Measurements from ENCODE around the gene SRF.

SRF gene

DNA sequence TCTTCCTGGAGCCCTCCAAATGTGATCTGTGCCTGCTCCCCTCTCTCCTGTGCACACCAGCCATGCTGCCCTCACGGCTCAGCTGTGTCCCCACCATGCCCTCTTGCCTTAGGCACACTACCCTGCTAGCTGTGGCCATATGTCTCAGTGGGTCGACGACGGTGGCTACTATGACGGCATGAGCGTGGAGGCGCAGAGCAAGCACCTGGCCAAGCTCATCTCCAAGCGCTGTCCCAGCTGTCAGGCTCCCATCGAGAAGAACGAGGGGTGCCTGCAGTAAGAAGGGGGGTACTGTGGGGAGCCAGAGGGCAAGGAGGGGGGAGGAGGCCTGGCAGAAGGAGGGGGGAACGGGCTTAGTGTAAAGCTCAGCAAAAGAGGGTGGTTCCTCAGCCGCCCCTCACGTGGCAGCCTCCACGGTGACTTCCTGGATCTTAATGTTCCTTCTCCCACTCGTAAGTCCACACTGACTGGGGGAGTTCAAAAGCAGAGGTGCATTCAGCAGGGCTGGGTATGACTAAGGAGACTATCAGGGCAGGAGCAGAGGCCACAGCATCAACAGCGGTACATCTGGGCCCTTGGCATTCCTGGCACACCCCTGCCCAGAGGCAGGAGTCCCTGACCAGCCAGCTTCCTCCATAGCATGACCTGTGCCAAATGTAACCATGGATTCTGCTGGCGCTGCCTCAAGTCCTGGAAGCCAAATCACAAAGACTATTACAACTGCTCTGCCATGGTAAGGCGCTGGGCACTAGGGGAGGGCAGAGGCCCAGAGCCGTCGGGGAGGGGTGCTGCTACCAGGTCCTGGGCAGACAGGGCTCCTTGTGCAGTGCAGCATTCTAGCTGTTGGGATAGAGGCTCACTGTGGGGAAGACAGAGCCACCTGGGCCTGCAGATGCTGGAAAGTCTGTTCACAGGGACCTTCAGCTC is 50.2 kb downstream of the SRF start:
- no peaks in the 10 kb centered on the region for H3K4me1 ChIP-seq (ENCODE audit: control insufficient read depth, insufficient read depth, low read length)
- H3K4me3 ChIP-seq (ENCODE audit: low read length) = no peak overlapping the region
- no peaks in the 10 kb centered on the region for H3K9me3 ChIP-seq (ENCODE audit: control insufficient read depth, low read length)
- no peaks in the 10 kb centered on the region for H3K27me3 ChIP-seq (replicated peaks; ENCODE audit: control insufficient read depth, insufficient read depth, low read length)
- no peak for DNase-seq (ENCODE audit: low read depth)
- peaks cover 36% of the 10 kb centered on the region for H3K36me3 ChIP-seq (ENCODE audit: control insufficient read depth, insufficient read depth, low read length, severe bottlenecking)
- H3K9ac ChIP-seq (ENCODE audit: low read length) = no peak overlapping the region

GRCh38 chr6:43222418-43223059 is 51.5 kb downstream of the SRF start:
- Histone ChIP-seq H3K4me1 (ENCODE audit: control insufficient read depth, insufficient read depth, low read length) (no peaks in the 10 kb centered on the region), H3K9me3 (ENCODE audit: control insufficient read depth, low read length) (no peaks in the 10 kb centered on the region), H3K36me3 (ENCODE audit: control insufficient read depth, insufficient read depth, low read length, severe bottlenecking) (peaks cover 25% of the 10 kb centered on the region), H3K4me3 (ENCODE audit: low read length) (no peak overlapping the region), H3K9ac (ENCODE audit: low read length) (no peak overlapping the region), H3K27me3 (replicated peaks; ENCODE audit: control insufficient read depth, insufficient read depth, low read length) (no peaks in the 10 kb centered on the region)
- DNase-seq (ENCODE audit: low read depth) = no peak

- H3K9ac ChIP-seq (ENCODE audit: low read length) = no peak overlapping the region
- DNase-seq (ENCODE audit: low read depth) = no peak
- no peaks in the 10 kb centered on the region for H3K4me1 ChIP-seq (ENCODE audit: control insufficient read depth, insufficient read depth, low read length)
- no peaks in the 10 kb centered on the region for H3K9me3 ChIP-seq (ENCODE audit: control insufficient read depth, low read length)
- no peaks in the 10 kb centered on the region for H3K27me3 ChIP-seq (replicated peaks; ENCODE audit: control insufficient read depth, insufficient read depth, low read length)
- peaks cover 25% of the 10 kb centered on the region for H3K36me3 ChIP-seq (ENCODE audit: control insufficient read depth, insufficient read depth, low read length, severe bottlenecking)
- no peak overlapping the region for H3K4me3 ChIP-seq (ENCODE audit: low read length)
Measured at GRCh38 chr6:43223175-43223574, 52.1 kb downstream of the SRF start.

DNA sequence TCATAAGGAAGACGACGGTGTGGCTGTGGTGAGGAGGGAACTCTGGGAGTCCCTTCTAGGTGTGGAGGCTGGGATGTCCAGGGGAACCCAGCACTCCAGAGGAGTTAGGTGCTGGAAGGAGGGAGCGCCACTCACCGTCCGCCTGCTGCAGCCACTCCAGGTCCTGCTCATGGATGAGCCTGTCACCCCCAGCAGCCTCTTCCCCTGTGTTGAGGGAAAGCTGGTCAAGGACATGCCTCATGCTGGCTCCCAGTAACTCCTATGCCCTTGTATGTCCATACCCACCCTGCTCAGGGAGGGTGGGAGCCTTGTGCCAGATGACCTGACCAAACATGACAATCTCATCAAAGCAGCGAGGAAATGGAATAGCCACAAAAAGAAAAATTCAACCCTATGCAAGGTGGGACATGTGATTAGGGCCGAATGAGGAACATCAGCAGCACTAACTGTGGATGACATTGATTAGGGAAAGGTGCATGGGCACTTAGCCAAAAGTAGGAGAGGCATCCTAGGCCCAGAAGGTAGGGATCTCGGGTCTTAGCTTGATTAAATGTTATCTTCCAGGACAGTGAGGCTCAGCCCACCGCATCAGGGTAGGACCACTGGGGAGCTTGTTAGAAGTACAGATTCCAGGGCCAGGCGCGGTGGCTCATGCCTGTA is 55.3 kb downstream of the SRF start:
- Histone ChIP-seq H3K27me3 (replicated peaks; ENCODE audit: control insufficient read depth, insufficient read depth, low read length) (peaks cover 5% of the 10 kb centered on the region), H3K36me3 (ENCODE audit: control insufficient read depth, insufficient read depth, low read length, severe bottlenecking) (peaks cover 25% of the 10 kb centered on the region), H3K9ac (ENCODE audit: low read length) (no peak overlapping the region), H3K4me1 (ENCODE audit: control insufficient read depth, insufficient read depth, low read length) (no peaks in the 10 kb centered on the region), H3K4me3 (ENCODE audit: low read length) (no peak overlapping the region), H3K9me3 (ENCODE audit: control insufficient read depth, low read length) (no peaks in the 10 kb centered on the region)
- no peak for DNase-seq (ENCODE audit: low read depth)

DNA sequence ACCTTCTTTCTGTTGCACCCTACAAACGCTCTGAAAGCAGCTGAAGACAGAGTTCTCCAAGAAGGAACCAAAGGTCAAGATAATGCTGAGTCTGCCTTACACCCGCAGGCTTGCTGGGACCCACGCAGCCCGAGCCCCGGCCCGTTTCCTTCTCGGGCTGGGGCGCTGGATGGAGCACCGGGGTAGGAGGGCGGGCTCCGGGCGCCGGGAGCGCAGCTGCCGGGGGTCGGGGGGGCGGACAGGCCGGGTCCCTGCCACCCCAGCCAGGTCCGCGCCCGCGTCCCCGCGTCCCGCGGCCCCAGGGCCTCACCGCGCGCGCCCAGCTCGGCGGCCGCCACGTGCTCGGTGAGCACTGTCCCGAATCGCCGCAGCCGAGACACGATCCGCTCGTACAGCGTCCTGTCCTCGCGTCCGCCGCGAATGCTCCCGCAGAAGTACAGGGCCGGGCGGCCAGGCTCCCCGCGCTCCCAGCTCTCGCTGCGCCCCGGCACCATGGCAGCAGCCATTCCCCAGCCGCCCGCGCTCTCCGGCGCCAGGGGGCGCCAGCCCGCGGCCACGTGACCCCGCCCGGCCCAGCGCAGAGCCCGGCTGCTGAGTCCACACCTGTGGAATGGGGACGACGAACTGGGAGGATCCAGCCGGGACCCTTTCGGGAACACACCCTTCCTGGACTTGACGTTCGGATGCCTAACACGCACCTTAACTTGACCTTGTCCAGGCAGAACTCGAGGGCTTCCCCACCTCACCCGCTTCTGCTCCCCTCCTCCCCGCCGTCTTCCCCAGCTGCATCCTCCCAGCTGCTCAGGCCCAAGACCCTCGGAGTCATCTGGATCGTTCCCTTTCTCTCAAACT is 58.1 kb downstream of the SRF start, which contains the start of gene DNPH1:
Gene DNPH1 (minus strand): TSS at position 531 of the 852 bp plus-strand sequence. CDS start 25 bp downstream, at position 506.
- Histone ChIP-seq H3K9ac (ENCODE audit: low read length) (peak within 1 kb of the TSS; percentile 86), H3K27me3 (replicated peaks; ENCODE audit: control insufficient read depth, insufficient read depth, low read length) (peaks cover 23% of the 10 kb centered on the region), H3K4me3 (ENCODE audit: low read length) (peak within 1 kb of the TSS; percentile 84), H3K9me3 (ENCODE audit: control insufficient read depth, low read length) (no peaks in the 10 kb centered on the region), H3K4me1 (ENCODE audit: control insufficient read depth, insufficient read depth, low read length) (no peaks in the 10 kb centered on the region), H3K36me3 (ENCODE audit: control insufficient read depth, insufficient read depth, low read length, severe bottlenecking) (peaks cover 9% of the 10 kb centered on the region)
- peak; percentile 88 for DNase-seq (ENCODE audit: low read depth)

DNA sequence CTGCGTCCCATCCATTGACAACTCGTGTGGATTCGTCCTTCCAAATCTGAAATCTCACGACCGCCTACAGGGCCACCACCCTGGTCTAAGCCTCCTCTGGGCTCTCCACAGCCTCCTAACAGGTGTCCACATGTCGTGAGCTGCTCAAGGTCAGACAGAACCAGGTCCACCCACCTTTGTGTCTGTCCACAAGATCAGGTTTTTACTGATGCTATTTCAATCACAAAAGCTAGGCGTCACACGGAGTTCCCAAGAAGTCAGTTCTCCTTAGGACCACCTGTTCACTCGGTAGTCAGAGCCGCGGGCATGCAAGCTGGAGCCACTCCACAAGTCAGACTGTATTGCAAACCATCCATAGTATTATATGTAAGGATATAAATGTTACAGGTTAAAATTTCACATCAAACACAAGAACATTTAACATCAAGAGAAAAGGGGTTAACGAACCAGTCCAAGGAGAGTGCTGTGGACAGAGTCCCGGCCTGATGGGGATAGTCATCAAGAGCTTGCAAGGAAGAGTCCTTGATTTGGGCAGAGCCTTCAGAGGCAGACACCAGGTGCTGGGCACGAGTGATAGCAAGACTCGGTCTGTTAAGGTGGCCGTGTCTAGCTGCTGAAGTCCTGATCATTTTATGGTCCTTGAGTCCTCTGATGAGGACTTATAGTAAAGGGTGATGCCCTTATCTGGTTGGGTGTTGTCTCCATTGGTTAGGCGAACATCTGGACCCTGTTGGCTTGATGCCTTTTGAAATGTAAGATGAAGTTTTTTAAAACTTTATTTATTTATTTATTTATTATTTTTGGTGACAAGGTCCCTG is 58.9 kb downstream of the SRF start:
- H3K36me3 ChIP-seq (ENCODE audit: control insufficient read depth, insufficient read depth, low read length, severe bottlenecking) = peaks cover 5% of the 10 kb centered on the region
- peak overlapping the region; percentile 84 for H3K4me3 ChIP-seq (ENCODE audit: low read length)
- H3K27me3 ChIP-seq (replicated peaks; ENCODE audit: control insufficient read depth, insufficient read depth, low read length) = peaks cover 23% of the 10 kb centered on the region
- H3K9ac ChIP-seq (ENCODE audit: low read length) = peak overlapping the region; percentile 86
- no peaks in the 10 kb centered on the region for H3K4me1 ChIP-seq (ENCODE audit: control insufficient read depth, insufficient read depth, low read length)
- no peak for DNase-seq (ENCODE audit: low read depth)
- H3K9me3 ChIP-seq (ENCODE audit: control insufficient read depth, low read length) = no peaks in the 10 kb centered on the region

DNA sequence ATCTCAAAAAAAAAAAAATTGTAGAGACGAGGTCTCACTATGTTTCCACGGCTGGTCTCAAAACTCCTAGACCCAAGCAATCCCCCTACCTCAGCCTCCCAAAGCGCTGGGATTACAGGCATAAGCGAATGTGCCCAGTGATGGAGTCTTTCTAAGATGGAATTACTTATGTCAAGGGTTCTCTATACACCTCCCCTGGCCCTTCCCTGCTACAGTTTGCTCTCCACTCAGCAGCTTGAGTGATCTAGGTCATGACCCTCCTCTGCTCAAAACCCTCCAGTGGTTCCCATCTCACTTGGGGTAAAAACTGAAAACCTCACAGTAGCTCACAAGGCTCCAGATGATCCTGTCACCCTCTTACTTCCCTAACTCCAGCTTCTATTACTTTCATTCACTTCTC is 60.0 kb downstream of the SRF start:
- Histone ChIP-seq H3K4me3 (ENCODE audit: low read length) (no peak overlapping the region), H3K9ac (ENCODE audit: low read length) (no peak overlapping the region), H3K27me3 (replicated peaks; ENCODE audit: control insufficient read depth, insufficient read depth, low read length) (peaks cover 23% of the 10 kb centered on the region), H3K4me1 (ENCODE audit: control insufficient read depth, insufficient read depth, low read length) (no peaks in the 10 kb centered on the region), H3K9me3 (ENCODE audit: control insufficient read depth, low read length) (no peaks in the 10 kb centered on the region), H3K36me3 (ENCODE audit: control insufficient read depth, insufficient read depth, low read length, severe bottlenecking) (peaks cover 4% of the 10 kb centered on the region)
- DNase-seq (ENCODE audit: low read depth) = no peak
